ENCODE measurements around the gene MLST8.

DNA sequence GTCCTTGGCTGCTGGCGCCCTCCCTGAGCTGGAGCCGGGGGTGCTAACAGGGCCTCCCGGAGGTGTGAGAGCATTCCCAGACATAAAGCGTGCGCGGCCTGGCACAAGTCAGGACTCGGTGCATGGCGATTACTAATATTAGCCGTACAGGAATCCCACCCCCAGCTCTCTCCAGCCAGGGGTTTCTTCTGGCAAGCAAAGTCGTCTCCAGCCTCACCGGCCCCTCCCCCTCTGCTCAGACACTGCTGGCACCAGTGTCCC lies 13.9 kb upstream of the MLST8 start:
- TF ChIP-seq POLR2AphosphoS5 (IDR thresholded peaks at IDR 0.05; ENCODE audit: low read depth, low read length) = no peak
- no peak for TF ChIP-seq POLR2A (IDR thresholded peaks at IDR 0.05; ENCODE audit: low read depth, low read length)
